ENCODE results near the gene RGS6. TPM values are rescaled to one million over a fixed set of nuclear protein-coding genes. Genes with fewer than 3 reads are reported as not detected.
A peak's percentile ranks its signal among the peaks of the same experiment; 100 is the strongest.
"Not testable (repeated sequence)": the region's sequence is repeated elsewhere in the genome, so short reads cannot be mapped to it uniquely, and the experiment has no call there.

Gene RGS6
- total and polyA plus RNA-seq, 8 donors, result 0.12 to 4.1 (median 2.8) TPM

GRCh38 chr14:72466325-72466724 is 534.1 kb downstream of the RGS6 start:
- no peak for ATAC-seq
- H3K4me1 ChIP-seq, result no peaks in the 10 kb centered on the region

GRCh38 chr14:72471346-72471745 is 539.1 kb downstream of the RGS6 start:
- H3K9me3 ChIP-seq, result peaks cover 0 to 8% of the 10 kb centered on the region in 2 donors
- intact Hi-C loops (cut with DNase I), result no loop called here
- H3K4me3 ChIP-seq, result no peak overlapping the region
- no peak for DNase-seq
- no peak overlapping the region for H3K27ac ChIP-seq
- no peaks in the 10 kb centered on the region for H3K36me3 ChIP-seq
- H3K4me1 ChIP-seq, result peaks cover 0 to under 1% of the 10 kb centered on the region in 2 donors
- TF ChIP-seq, protein P1, sequence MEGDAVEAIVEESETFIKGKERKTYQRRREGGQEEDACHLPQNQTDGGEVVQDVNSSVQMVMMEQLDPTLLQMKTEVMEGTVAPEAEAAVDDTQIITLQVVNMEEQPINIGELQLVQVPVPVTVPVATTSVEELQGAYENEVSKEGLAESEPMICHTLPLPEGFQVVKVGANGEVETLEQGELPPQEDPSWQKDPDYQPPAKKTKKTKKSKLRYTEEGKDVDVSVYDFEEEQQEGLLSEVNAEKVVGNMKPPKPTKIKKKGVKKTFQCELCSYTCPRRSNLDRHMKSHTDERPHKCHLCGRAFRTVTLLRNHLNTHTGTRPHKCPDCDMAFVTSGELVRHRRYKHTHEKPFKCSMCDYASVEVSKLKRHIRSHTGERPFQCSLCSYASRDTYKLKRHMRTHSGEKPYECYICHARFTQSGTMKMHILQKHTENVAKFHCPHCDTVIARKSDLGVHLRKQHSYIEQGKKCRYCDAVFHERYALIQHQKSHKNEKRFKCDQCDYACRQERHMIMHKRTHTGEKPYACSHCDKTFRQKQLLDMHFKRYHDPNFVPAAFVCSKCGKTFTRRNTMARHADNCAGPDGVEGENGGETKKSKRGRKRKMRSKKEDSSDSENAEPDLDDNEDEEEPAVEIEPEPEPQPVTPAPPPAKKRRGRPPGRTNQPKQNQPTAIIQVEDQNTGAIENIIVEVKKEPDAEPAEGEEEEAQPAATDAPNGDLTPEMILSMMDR (IDR thresholded peaks at IDR 0.05), result no peak
- H3K27me3 ChIP-seq, result no peaks in the 10 kb centered on the region
- no peak for ATAC-seq

More at GRCh38 chr14:72466325-72466724, 534.1 kb downstream of the RGS6 start:
- H3K36me3 ChIP-seq, result no peaks in the 10 kb centered on the region
- H3K27ac ChIP-seq, result no peak overlapping the region
- no peaks in the 10 kb centered on the region for H3K27me3 ChIP-seq
- H3K9me3 ChIP-seq, result peaks cover 0 to 18% of the 10 kb centered on the region in 2 donors
- DNase-seq, result no peak
- intact Hi-C loops (cut with DNase I), result no loop called here
- H3K4me3 ChIP-seq, result no peak overlapping the region
- TF ChIP-seq, protein P1 (IDR thresholded peaks at IDR 0.05), result no peak

DNA sequence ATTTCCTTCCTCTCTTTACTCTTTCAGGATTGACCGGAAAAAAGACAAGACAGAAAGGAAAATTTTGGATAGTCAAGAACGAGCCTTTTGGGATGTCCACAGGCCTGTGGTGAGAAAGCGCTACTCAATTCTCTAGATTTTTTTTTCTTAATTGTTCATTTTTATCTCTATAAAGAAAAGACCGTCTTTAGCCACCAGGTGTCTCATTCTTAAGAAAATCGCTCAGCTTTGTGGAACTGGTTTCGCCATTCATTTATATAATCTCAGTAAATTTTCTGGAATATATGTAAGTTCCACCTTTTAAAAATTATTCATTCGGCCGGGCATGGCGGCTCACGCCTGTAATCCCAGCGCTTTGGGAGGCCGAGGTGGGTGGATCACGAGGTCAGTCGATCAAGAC is 540.6 kb downstream of the RGS6 start:
- peaks cover 0 to 3% of the 10 kb centered on the region in 2 donors for H3K4me1 ChIP-seq
- DNase-seq (no peak), ATAC-seq (no peak)
- H3K36me3 ChIP-seq, result no peaks in the 10 kb centered on the region
- no peaks in the 10 kb centered on the region for H3K27me3 ChIP-seq
- H3K9me3 ChIP-seq, result no peaks in the 10 kb centered on the region
- TF ChIP-seq, protein P1 (IDR thresholded peaks at IDR 0.05), result no peak
- no peak overlapping the region for H3K4me3 ChIP-seq
- intact Hi-C loops (cut with DNase I), result no loop called here
- H3K27ac ChIP-seq, result no peak overlapping the region

DNA sequence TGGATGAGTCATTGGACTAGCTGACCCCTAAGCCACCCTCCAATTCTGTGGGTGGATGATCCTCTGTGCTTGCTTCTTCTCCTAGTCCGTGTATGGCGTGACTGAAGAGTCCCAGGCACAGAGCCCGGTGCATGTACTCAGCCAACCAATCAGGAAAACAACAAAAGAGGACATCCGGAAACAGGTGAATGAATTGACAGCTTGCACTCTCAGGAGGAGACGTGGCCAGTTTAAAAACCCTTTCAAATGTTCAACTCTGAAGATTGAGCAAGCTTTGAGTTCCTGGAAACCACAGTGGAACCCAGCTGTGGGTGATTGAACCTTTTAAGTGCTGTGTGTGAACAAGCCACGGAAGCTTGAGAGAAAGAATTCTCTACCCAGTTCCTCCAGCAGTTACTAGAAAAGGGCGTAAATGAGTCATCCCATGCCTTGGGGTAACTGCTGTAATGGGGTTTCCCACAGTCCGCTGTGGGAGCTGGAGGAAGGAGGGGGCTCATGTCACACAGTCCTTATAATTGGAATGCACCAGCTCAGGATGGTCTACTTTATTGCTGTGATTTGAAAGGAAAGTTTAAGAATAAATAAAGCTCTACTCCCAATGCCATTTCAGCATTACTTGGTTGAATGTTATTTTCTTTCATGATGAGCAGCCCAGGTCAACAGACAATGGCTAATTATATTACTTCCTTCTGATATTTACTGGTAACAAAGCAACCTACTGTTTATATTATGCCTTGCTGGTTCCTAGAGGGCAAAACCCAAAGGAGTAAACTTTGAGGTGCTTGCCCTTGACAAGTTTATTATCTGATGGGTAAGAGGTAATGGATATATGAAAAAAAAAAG is 544.6 kb downstream of the RGS6 start:
- H3K27ac ChIP-seq, result no peak overlapping the region
- peak in 1 of 4 donors; percentile 22 for DNase-seq

DNA sequence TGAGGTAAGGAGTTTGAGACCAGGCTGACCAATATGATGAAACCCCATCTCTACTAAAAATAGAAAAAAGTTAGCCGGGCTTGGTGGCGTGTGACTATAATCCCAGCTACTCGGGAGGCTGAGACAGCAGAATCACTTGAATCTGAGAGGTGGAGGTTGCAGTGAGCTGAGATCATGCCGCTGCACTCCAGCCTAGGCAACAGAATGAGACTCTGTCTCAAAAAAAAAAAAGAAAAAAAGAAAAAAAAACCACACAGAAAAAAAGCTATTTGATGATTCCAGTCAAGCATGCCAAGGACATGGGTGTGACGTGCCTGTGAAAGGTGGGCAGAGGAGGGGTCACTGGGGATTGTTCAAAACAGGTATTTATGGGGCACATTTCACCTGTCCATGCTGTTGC is 545.3 kb downstream of the RGS6 start:
- DNase-seq, result not testable (repeated sequence)

More for the DNA sequence above, 544.6 kb downstream of the RGS6 start:
- no peaks in the 10 kb centered on the region for H3K36me3 ChIP-seq
- no peaks in the 10 kb centered on the region for H3K9me3 ChIP-seq
- ATAC-seq, result peak; percentile 87
- H3K4me1 ChIP-seq, result peaks cover 0 to 3% of the 10 kb centered on the region in 2 donors
- intact Hi-C loops (cut with DNase I), result no loop called here
- TF ChIP-seq, protein P1 (IDR thresholded peaks at IDR 0.05), result no peak
- H3K4me3 ChIP-seq, result no peak overlapping the region
- no peaks in the 10 kb centered on the region for H3K27me3 ChIP-seq

More for the DNA sequence above, 545.3 kb downstream of the RGS6 start:
- intact Hi-C loops (cut with DNase I); H3K36me3 ChIP-seq; H3K9me3 ChIP-seq; H3K4me3 ChIP-seq; H3K27me3 ChIP-seq; ATAC-seq; H3K4me1 ChIP-seq; H3K27ac ChIP-seq: not testable (repeated sequence)

Data from left lung (tissue), 10 donors.